Naive thymus-derived CD4-positive, alpha-beta T cell (primary cell): ENCODE results near the gene CHAD. TPM values are rescaled to one million over a fixed set of nuclear protein-coding genes. Genes with fewer than 3 reads are reported as not detected.
"Not testable (repeated sequence)": the region's sequence is repeated elsewhere in the genome, so short reads cannot be mapped to it uniquely, and the experiment has no call there.

Experiments
- ATAC-seq: fragments of 150-1000 bp; cut with Tn5 transposase; 2 replicates; pipeline ENCODE4 v1.10.0; 2021; ENCODE audit warnings: mild to moderate bottlenecking, moderate library complexity
- CTCF ChIA-PET: fragments of 350-600 bp; sonication (Branson Sonifier 250); formaldehyde crosslinking; loops from one replicate; lab custom pipeline; 2021; ENCODE audit warnings: antibody characterized with exemption; lab: Charles Lee
- POLR2A ChIA-PET: fragments of 350-600 bp; sonication (Branson Sonifier 250); formaldehyde crosslinking; loops from one replicate; lab custom pipeline; 2021; ENCODE audit warnings: antibody characterized with exemption, inconsistent platforms; lab: Charles Lee
- DNase-seq, 9 donors: peaks; one replicate each; pipeline versions ENCODE4 v3.0.0 to v3.0.0-alpha.2; 2020 to 2022; ENCODE audit warnings: mixed read lengths in 1 of 9
- H3K27ac ChIP-seq: one replicate; pipeline ENCODE4 v1.7.0; 2013; ENCODE audit warnings: mild to moderate bottlenecking, low read depth, low read length, moderate library complexity
- H3K27me3 ChIP-seq, 2 donors: one replicate each; pipeline ENCODE4 v1.7.0; 2013; ENCODE audit warnings: low read length in 2 of 2, mild to moderate bottlenecking in 2 of 2, moderate library complexity in 2 of 2; ENCODE audit not compliant: control insufficient read depth in 2 of 2, insufficient read depth in 2 of 2
- H3K36me3 ChIP-seq, 3 experiments: 1 replicate in 2 of 3; 2 replicates in 1 of 3; pipeline ENCODE4 v1.7.0; 2013; ENCODE audit warnings: low read length in 3 of 3, mild to moderate bottlenecking in 3 of 3, moderate library complexity in 1 of 3; ENCODE audit not compliant: insufficient read depth in 3 of 3, control insufficient read depth in 2 of 3
- H3K4me1 ChIP-seq, 2 donors: one replicate each; pipeline ENCODE4 v1.7.0; 2013; ENCODE audit warnings: low read length in 2 of 2, mild to moderate bottlenecking in 2 of 2, moderate library complexity in 1 of 2; ENCODE audit not compliant: control insufficient read depth in 2 of 2, insufficient read depth in 2 of 2
- H3K4me3 ChIP-seq: 2 replicates; pipeline ENCODE4 v1.7.0; 2013; ENCODE audit warnings: mild to moderate bottlenecking, low read length
- H3K9me3 ChIP-seq, 3 experiments: 1 replicate in 2 of 3; 2 replicates in 1 of 3; pipeline ENCODE4 v1.7.0; 2013; ENCODE audit warnings: low read length in 3 of 3; ENCODE audit not compliant: control insufficient read depth in 2 of 3
- H3K27ac Mint-ChIP-seq, 9 donors: one replicate each; pipeline ENCODE4 v1.8.0; 2020 to 2022; ENCODE audit warnings: mixed read lengths in 9 of 9, mild to moderate bottlenecking in 8 of 9, moderate library complexity in 5 of 9, inconsistent platforms in 2 of 9
- H3K27me3 Mint-ChIP-seq, 5 donors: one replicate each; pipeline ENCODE4 v1.8.0; 2021 to 2022; ENCODE audit warnings: mixed read lengths in 5 of 5, mild to moderate bottlenecking in 1 of 5
- H3K36me3 Mint-ChIP-seq, 5 donors: one replicate each; pipeline ENCODE4 v1.8.0; 2020 to 2022; ENCODE audit warnings: mixed read lengths in 5 of 5, mild to moderate bottlenecking in 3 of 5, inconsistent platforms in 1 of 5
- H3K4me1 Mint-ChIP-seq, 7 donors: one replicate each; pipeline ENCODE4 v1.8.0; 2020 to 2022; ENCODE audit warnings: mixed read lengths in 7 of 7, mild to moderate bottlenecking in 3 of 7, inconsistent platforms in 1 of 7
- H3K4me3 Mint-ChIP-seq, 10 donors: one replicate each; pipeline ENCODE4 v1.8.0; 2020 to 2022; ENCODE audit warnings: mild to moderate bottlenecking in 10 of 10, mixed read lengths in 10 of 10, moderate library complexity in 6 of 10, inconsistent platforms in 2 of 10
- H3K9me3 Mint-ChIP-seq, 11 donors: one replicate each; pipeline ENCODE4 v1.8.0; 2020 to 2022; ENCODE audit warnings: mixed read lengths in 11 of 11, mild to moderate bottlenecking in 4 of 11, inconsistent platforms in 1 of 11, moderate library complexity in 1 of 11
- intact Hi-C, 2 donors: fragments of 100-400 bp; cut with micrococcal nuclease; formaldehyde crosslinking; loops; one replicate each; pipeline ENCODE4 v1.15.1; 2023
- polyA plus RNA-seq, 2 donors: library from polyadenylated mRNA; unstranded; fragments of 300-500 nt; fragmentation: Illumina TruSeq; gene quantifications; one replicate each; pipeline ENCODE4 v1.2.3, GENCODE V29; 2021
- total RNA-seq, 6 experiments: library from RNA in 5 of 6; stranded (reverse) in 5 of 6; gene quantifications; 1 replicate in 5 of 6; 2 replicates in 1 of 6; pipeline ENCODE4 v1.2.3 and lab custom pipeline; 2021 to 2026

CHAD gene
- total and polyA plus RNA-seq, 7 experiments from 2014 or later = not detected

GRCh38 chr17:50477976-50478375 lies 9.3 kb upstream of the CHAD start:
- ChIA-PET CTCF (interaction anchor here (0.6 to 2.0 kb wide), 4 partner anchors 23 to 1053 kb away, joined by 3 to 13 read pairs (median 4); no protein-coding TSS in a partner anchor), POLR2A (interaction anchor here (0.6 to 0.9 kb wide), 2 partner anchors 9 to 150 kb away, joined by 3 to 4 read pairs; no protein-coding TSS in a partner anchor)
- Histone ChIP-seq H3K36me3 (peaks cover 0 to 17% (median 3%) of the 10 kb centered on the region in 3 experiments), H3K27me3 (no peaks in the 10 kb centered on the region), H3K4me3 (peak overlapping the region; percentile 98), H3K4me1 (peaks cover 11 to 12% of the 10 kb centered on the region in 2 donors), H3K27ac (peak overlapping the region; percentile 75), H3K9me3 (no peaks in the 10 kb centered on the region)
- Mint-ChIP-seq H3K9me3 (no peaks in the 10 kb centered on the region), H3K27me3 (peaks cover 0 to 6% (median 0%) of the 10 kb centered on the region in 5 donors), H3K4me1 (peaks cover 19 to 28% (median 23%) of the 10 kb centered on the region in 7 donors), H3K36me3 (peaks cover 0 to 14% (median 12%) of the 10 kb centered on the region in 5 donors), H3K27ac (peak overlapping the region; percentile 68 to 96 (median 92)), H3K4me3 (peak overlapping the region; percentile 71 to 90 (median 82))
- DNase-seq = peak in 1 of 9 donors; percentile 8
- intact Hi-C loops = loop anchor here (1.0 to 5.0 kb wide), 15 partner anchors 23 to 365 kb away; partner anchors contain the start of genes CACNA1G (in 2 of the 2), ACSF2 (in 1 of the 2), ANKRD40 (in 1 of the 2) and COL1A1 (in 1 of the 2)
- ATAC-seq = no peak

GRCh38 chr17:50476545-50477315 lies 8.1 kb upstream of the CHAD start:
- no peaks in the 10 kb centered on the region for H3K9me3 Mint-ChIP-seq
- intact Hi-C loops = loop anchor here (5.0 kb wide), 2 partner anchors 86 to 231 kb away; partner anchors contain the start of genes CACNA1G (in 2 of the 2) and ANKRD40 (in 1 of the 2)

GRCh38 chr17:50475775-50476544 lies 7.3 kb upstream of the CHAD start:
- ChIA-PET POLR2A (interaction anchor here (0.6 kb wide), 1 partner anchor 470 kb away, joined by 3 read pairs; no protein-coding TSS in a partner anchor), CTCF (interaction anchor here (0.8 kb wide), 2 partner anchors 10 to 19 kb away, joined by 3 read pairs; no protein-coding TSS in a partner anchor)
- H3K4me1 ChIP-seq = peaks cover 11 to 12% of the 10 kb centered on the region in 2 donors
- Mint-ChIP-seq H3K36me3 (peaks cover 0 to 17% (median 10%) of the 10 kb centered on the region in 5 donors), H3K4me3 (peak overlapping the region in 2 of 10 donors; percentile 20 to 29), H3K27ac (peak overlapping the region in 4 of 9 donors; percentile 4 to 77 (median 35)), H3K4me1 (peaks cover 18 to 26% (median 23%) of the 10 kb centered on the region in 7 donors)
- not testable (repeated sequence) for H3K27ac ChIP-seq, ATAC-seq, DNase-seq, H3K4me3 ChIP-seq, H3K27me3 ChIP-seq, H3K27me3 Mint-ChIP-seq, H3K9me3 ChIP-seq, H3K9me3 Mint-ChIP-seq, H3K36me3 ChIP-seq
- intact Hi-C loops = loop anchor here (5.0 kb wide), 2 partner anchors 86 to 231 kb away; partner anchors contain the start of genes CACNA1G (in 2 of the 2) and ANKRD40 (in 1 of the 2)

More at GRCh38 chr17:50476545-50477315, 8.1 kb upstream of the CHAD start:
- no peak overlapping the region for H3K27ac ChIP-seq
- Mint-ChIP-seq H3K36me3 (peaks cover 0 to 16% (median 8%) of the 10 kb centered on the region in 5 donors), H3K4me3 (peak overlapping the region in 2 of 10 donors; percentile 20 to 29), H3K27me3 (peaks cover 0 to 6% (median 0%) of the 10 kb centered on the region in 5 donors), H3K4me1 (peaks cover 18 to 28% (median 23%) of the 10 kb centered on the region in 7 donors), H3K27ac (peak overlapping the region in 4 of 9 donors; percentile 4 to 77 (median 4))
- no peak for DNase-seq
- no peak for ATAC-seq
- H3K4me3 ChIP-seq = no peak overlapping the region
- H3K27me3 ChIP-seq = no peaks in the 10 kb centered on the region
- peaks cover 11 to 12% of the 10 kb centered on the region in 2 donors for H3K4me1 ChIP-seq
- H3K36me3 ChIP-seq = peaks cover 0 to 5% (median 0%) of the 10 kb centered on the region in 3 experiments
- ChIA-PET POLR2A (interaction anchor here (0.6 kb wide), 1 partner anchor 470 kb away, joined by 3 read pairs; no protein-coding TSS in a partner anchor), CTCF (interaction anchor here (0.8 kb wide), 2 partner anchors 10 to 18 kb away, joined by 3 read pairs; no protein-coding TSS in a partner anchor)
- H3K9me3 ChIP-seq = no peaks in the 10 kb centered on the region

GRCh38 chr17:50475362-50475761 lies 6.7 kb upstream of the CHAD start:
- peaks cover 0 to 17% (median 10%) of the 10 kb centered on the region in 5 donors for H3K36me3 Mint-ChIP-seq
- Histone ChIP-seq H3K27ac (no peak overlapping the region), H3K27me3 (no peaks in the 10 kb centered on the region), H3K4me3 (no peak overlapping the region), H3K4me1 (peaks cover 11 to 12% of the 10 kb centered on the region in 2 donors), H3K9me3 (no peaks in the 10 kb centered on the region), H3K36me3 (peaks cover 0 to 3% (median 0%) of the 10 kb centered on the region in 3 experiments)
- ChIA-PET CTCF (no interaction called here), POLR2A (no interaction called here)
- peaks cover 17 to 20% (median 19%) of the 10 kb centered on the region in 7 donors for H3K4me1 Mint-ChIP-seq
- no peak for DNase-seq
- peaks cover 0 to 11% (median 4%) of the 10 kb centered on the region in 5 donors for H3K27me3 Mint-ChIP-seq
- no peaks in the 10 kb centered on the region for H3K9me3 Mint-ChIP-seq
- ATAC-seq = no peak
- peak overlapping the region in 1 of 9 donors; percentile 65 for H3K27ac Mint-ChIP-seq
- H3K4me3 Mint-ChIP-seq = no peak overlapping the region
- intact Hi-C loops = loop anchor here (5.0 kb wide), 2 partner anchors 87 to 232 kb away; partner anchors contain the start of genes CACNA1G (in 2 of the 2) and ANKRD40 (in 1 of the 2)

GRCh38 chr17:50474523-50474922 lies 5.8 kb upstream of the CHAD start:
- Mint-ChIP-seq H3K27me3 (peaks cover 0 to 13% (median 5%) of the 10 kb centered on the region in 5 donors), H3K4me1 (peaks cover 9 to 11% (median 10%) of the 10 kb centered on the region in 7 donors), H3K4me3 (no peak overlapping the region), H3K9me3 (no peaks in the 10 kb centered on the region), H3K36me3 (peaks cover 0 to 17% (median 10%) of the 10 kb centered on the region in 5 donors), H3K27ac (no peak overlapping the region)
- intact Hi-C loops = no loop called here
- Histone ChIP-seq H3K4me1 (peaks cover 7 to 8% of the 10 kb centered on the region in 2 donors), H3K27ac (no peak overlapping the region), H3K4me3 (no peak overlapping the region), H3K27me3 (no peaks in the 10 kb centered on the region), H3K9me3 (no peaks in the 10 kb centered on the region), H3K36me3 (peaks cover 0 to 3% (median 0%) of the 10 kb centered on the region in 3 experiments)
- POLR2A ChIA-PET = no interaction called here
- CTCF ChIA-PET = no interaction called here
- no peak for ATAC-seq
- DNase-seq = no peak
